ENCODE data around the gene BEX1.

DNA sequence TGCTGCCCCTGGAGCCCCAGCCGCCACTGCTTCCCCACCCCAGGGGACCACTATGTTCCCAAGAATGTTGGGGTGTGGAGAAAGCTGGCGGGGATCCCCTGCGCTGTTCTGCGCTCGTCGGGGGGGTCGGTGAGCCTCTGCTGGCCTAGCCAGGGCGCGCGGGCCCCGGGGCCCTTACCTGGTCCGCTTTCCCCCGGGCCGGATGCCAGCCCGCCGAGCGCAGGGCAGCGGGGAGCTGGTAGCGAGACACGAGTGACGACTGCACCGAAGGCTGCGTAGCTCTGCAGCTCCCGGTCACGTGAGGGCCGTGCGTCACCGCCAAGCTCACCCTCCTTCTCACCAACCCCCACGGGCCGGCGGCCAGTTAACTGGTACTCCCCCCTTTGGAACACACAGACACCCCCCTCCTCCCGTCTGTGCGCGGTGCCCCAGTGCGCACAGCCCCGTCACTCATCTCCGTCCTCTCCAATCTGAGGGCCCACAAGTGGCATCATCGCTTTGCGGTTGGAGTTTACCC, at the start of gene BEX1:
- TF ChIP-seq POLR2AphosphoS5 (IDR thresholded peaks at IDR 0.05; ENCODE audit: low read depth), result no peak
- TF ChIP-seq, protein P1, sequence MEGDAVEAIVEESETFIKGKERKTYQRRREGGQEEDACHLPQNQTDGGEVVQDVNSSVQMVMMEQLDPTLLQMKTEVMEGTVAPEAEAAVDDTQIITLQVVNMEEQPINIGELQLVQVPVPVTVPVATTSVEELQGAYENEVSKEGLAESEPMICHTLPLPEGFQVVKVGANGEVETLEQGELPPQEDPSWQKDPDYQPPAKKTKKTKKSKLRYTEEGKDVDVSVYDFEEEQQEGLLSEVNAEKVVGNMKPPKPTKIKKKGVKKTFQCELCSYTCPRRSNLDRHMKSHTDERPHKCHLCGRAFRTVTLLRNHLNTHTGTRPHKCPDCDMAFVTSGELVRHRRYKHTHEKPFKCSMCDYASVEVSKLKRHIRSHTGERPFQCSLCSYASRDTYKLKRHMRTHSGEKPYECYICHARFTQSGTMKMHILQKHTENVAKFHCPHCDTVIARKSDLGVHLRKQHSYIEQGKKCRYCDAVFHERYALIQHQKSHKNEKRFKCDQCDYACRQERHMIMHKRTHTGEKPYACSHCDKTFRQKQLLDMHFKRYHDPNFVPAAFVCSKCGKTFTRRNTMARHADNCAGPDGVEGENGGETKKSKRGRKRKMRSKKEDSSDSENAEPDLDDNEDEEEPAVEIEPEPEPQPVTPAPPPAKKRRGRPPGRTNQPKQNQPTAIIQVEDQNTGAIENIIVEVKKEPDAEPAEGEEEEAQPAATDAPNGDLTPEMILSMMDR (IDR thresholded peaks at IDR 0.05; ENCODE audit: insufficient read depth, low read length), result no peak
- TF ChIP-seq, protein P2, sequence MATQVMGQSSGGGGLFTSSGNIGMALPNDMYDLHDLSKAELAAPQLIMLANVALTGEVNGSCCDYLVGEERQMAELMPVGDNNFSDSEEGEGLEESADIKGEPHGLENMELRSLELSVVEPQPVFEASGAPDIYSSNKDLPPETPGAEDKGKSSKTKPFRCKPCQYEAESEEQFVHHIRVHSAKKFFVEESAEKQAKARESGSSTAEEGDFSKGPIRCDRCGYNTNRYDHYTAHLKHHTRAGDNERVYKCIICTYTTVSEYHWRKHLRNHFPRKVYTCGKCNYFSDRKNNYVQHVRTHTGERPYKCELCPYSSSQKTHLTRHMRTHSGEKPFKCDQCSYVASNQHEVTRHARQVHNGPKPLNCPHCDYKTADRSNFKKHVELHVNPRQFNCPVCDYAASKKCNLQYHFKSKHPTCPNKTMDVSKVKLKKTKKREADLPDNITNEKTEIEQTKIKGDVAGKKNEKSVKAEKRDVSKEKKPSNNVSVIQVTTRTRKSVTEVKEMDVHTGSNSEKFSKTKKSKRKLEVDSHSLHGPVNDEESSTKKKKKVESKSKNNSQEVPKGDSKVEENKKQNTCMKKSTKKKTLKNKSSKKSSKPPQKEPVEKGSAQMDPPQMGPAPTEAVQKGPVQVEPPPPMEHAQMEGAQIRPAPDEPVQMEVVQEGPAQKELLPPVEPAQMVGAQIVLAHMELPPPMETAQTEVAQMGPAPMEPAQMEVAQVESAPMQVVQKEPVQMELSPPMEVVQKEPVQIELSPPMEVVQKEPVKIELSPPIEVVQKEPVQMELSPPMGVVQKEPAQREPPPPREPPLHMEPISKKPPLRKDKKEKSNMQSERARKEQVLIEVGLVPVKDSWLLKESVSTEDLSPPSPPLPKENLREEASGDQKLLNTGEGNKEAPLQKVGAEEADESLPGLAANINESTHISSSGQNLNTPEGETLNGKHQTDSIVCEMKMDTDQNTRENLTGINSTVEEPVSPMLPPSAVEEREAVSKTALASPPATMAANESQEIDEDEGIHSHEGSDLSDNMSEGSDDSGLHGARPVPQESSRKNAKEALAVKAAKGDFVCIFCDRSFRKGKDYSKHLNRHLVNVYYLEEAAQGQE (IDR thresholded peaks at IDR 0.05; ENCODE audit: insufficient replicate concordance, low read depth), result no peak

All from HL-60 (cell line).